H9 (cell line): ENCODE results near the gene KRT25. TPM values are rescaled to one million over a fixed set of nuclear protein-coding genes. Genes with fewer than 3 reads are reported as not detected.

ENCODE experiments used
- DNase-seq: peaks from one replicate; pipeline ENCODE4 v3.0.0-alpha.2; 2017
- H2AFZ ChIP-seq: one replicate; pipeline ENCODE4 v1.6.1; 2013; ENCODE audit warnings: mild to moderate bottlenecking, low read length, control low read depth, moderate library complexity
- H2AK5ac ChIP-seq: 2 replicates; pipeline ENCODE4 v1.6.1; 2013; ENCODE audit warnings: low read length, control low read depth, mixed read lengths; ENCODE audit not compliant: insufficient read length
- H2BK120ac ChIP-seq: one replicate; pipeline ENCODE4 v1.6.1; 2013; ENCODE audit warnings: low read depth, mild to moderate bottlenecking, low read length, control low read depth, inconsistent platforms; ENCODE audit not compliant: poor library complexity, severe bottlenecking
- H2BK12ac ChIP-seq: 2 replicates; pipeline ENCODE4 v1.6.1; 2013; ENCODE audit warnings: low read length, control low read depth, mixed read lengths, low read depth; ENCODE audit not compliant: insufficient read length
- H2BK15ac ChIP-seq: 2 replicates; pipeline ENCODE4 v1.6.1; 2013; ENCODE audit warnings: low read depth, low read length, control low read depth
- H2BK20ac ChIP-seq: one replicate; pipeline ENCODE4 v1.6.1; 2013; ENCODE audit warnings: low read depth, mild to moderate bottlenecking, low read length, control low read depth, inconsistent platforms; ENCODE audit not compliant: poor library complexity, severe bottlenecking
- H2BK5ac ChIP-seq: 2 replicates; pipeline ENCODE4 v1.6.1; 2013; ENCODE audit warnings: low read length, control low read depth, mixed read lengths; ENCODE audit not compliant: insufficient read length
- H3K14ac ChIP-seq: 2 replicates; pipeline ENCODE4 v1.6.1; 2013; ENCODE audit warnings: low read length, control low read depth; ENCODE audit not compliant: insufficient read depth
- H3K18ac ChIP-seq: 2 replicates; pipeline ENCODE4 v1.6.1; 2013; ENCODE audit warnings: low read depth, mild to moderate bottlenecking, mixed read lengths, low read length, control low read depth; ENCODE audit not compliant: insufficient read length
- H3K23ac ChIP-seq: 2 replicates; pipeline ENCODE4 v1.6.1; 2013; ENCODE audit warnings: low read length, control low read depth, mixed read lengths, low read depth; ENCODE audit not compliant: insufficient read length
- H3K23me2 ChIP-seq: 2 replicates; pipeline ENCODE4 v1.6.1; 2013; ENCODE audit warnings: low read depth, mild to moderate bottlenecking, mixed read lengths, low read length, control low read depth; ENCODE audit not compliant: insufficient read length, poor library complexity, severe bottlenecking
- H3K27ac ChIP-seq: 2 replicates; pipeline ENCODE4 v1.5.1; 2013; ENCODE audit warnings: low read length, control low read depth, mixed read lengths, low read depth; ENCODE audit not compliant: insufficient read length
- H3K27me3 ChIP-seq: 2 replicates; pipeline ENCODE4 v1.6.1; 2013; ENCODE audit warnings: low read length, control low read depth, inconsistent platforms; ENCODE audit not compliant: insufficient read depth
- H3K4ac ChIP-seq: 2 replicates; pipeline ENCODE4 v1.6.1; 2013; ENCODE audit warnings: low read depth, mild to moderate bottlenecking, control low read depth, inconsistent platforms, low read length, moderate library complexity
- H3K4me1 ChIP-seq: 2 replicates; pipeline ENCODE4 v1.6.1; 2013; ENCODE audit warnings: low read length, control low read depth, inconsistent platforms; ENCODE audit not compliant: insufficient read depth
- H3K4me2 ChIP-seq: 2 replicates; pipeline ENCODE4 v1.6.1; 2013; ENCODE audit warnings: low read length, control low read depth, mixed read lengths; ENCODE audit not compliant: insufficient read length, insufficient read depth
- H3K56ac ChIP-seq: 2 replicates; pipeline ENCODE4 v1.6.1; 2013; ENCODE audit warnings: low read depth, mild to moderate bottlenecking, mixed read lengths, low read length, control low read depth; ENCODE audit not compliant: insufficient read length
- H3K79me1 ChIP-seq: 2 replicates; pipeline ENCODE4 v1.6.1; 2013; ENCODE audit warnings: low read depth, mild to moderate bottlenecking, moderate library complexity, low read length, control low read depth, inconsistent platforms; ENCODE audit not compliant: insufficient read depth, poor library complexity, severe bottlenecking
- H3K79me2 ChIP-seq: 2 replicates; pipeline ENCODE4 v1.6.1; 2013; ENCODE audit warnings: low read length, control low read depth, inconsistent platforms; ENCODE audit not compliant: insufficient read depth
- H3K9ac ChIP-seq: 2 replicates; pipeline ENCODE4 v1.6.1; 2013; ENCODE audit warnings: low read length, control low read depth, mixed read lengths; ENCODE audit not compliant: insufficient read length; ENCODE audit errors: extremely low read depth
- H3K9me3 ChIP-seq: one replicate; pipeline ENCODE4 v1.6.1; 2013; ENCODE audit warnings: low read depth, low read length, inconsistent platforms; ENCODE audit not compliant: control insufficient read depth
- H3T11ph ChIP-seq: one replicate; pipeline ENCODE4 v1.6.1; 2013; ENCODE audit warnings: mild to moderate bottlenecking, low read length, control low read depth, inconsistent platforms
- H4K20me1 ChIP-seq: one replicate; pipeline ENCODE4 v1.6.1; 2013; ENCODE audit not compliant: control insufficient read depth, insufficient read length, insufficient read depth
- H4K5ac ChIP-seq: 2 replicates; pipeline ENCODE4 v1.6.1; 2013; ENCODE audit warnings: low read depth, mild to moderate bottlenecking, mixed read lengths, low read length, control low read depth; ENCODE audit not compliant: insufficient read length
- H4K8ac ChIP-seq: replicated peaks from 2 replicates; pipeline ENCODE4 v1.6.1; 2013; ENCODE audit warnings: low read length, control low read depth, mixed read lengths, low read depth; ENCODE audit not compliant: insufficient read length
- H4K91ac ChIP-seq: 2 replicates; pipeline ENCODE4 v1.6.1; 2013; ENCODE audit warnings: low read depth, mild to moderate bottlenecking, moderate library complexity, mixed read lengths, low read length, control low read depth; ENCODE audit not compliant: insufficient read length
- H3K27ac Mint-ChIP-seq, 3 experiments: 2 replicates in 2 of 3; 3 replicates in 1 of 3; pipeline ENCODE4 v1.8.0; 2020 to 2021; ENCODE audit warnings: mixed read lengths in 3 of 3, mild to moderate bottlenecking in 1 of 3, moderate library complexity in 1 of 3
- H3K27me3 Mint-ChIP-seq: 2 replicates; pipeline ENCODE4 v1.8.0; 2021; ENCODE audit warnings: low read depth, mild to moderate bottlenecking, moderate library complexity, mixed read lengths
- H3K36me3 Mint-ChIP-seq, 3 experiments: 2 replicates in 2 of 3; 3 replicates in 1 of 3; pipeline ENCODE4 v1.8.0; 2020 to 2021; ENCODE audit warnings: low read depth in 3 of 3, mixed read lengths in 3 of 3; ENCODE audit not compliant: insufficient read depth in 1 of 3
- H3K4me1 Mint-ChIP-seq, 2 experiments: 2 replicates each; pipeline ENCODE4 v1.8.0; 2020; ENCODE audit warnings: mixed read lengths in 2 of 2
- H3K4me3 Mint-ChIP-seq, 2 experiments: 2 replicates in 1 of 2; 3 replicates in 1 of 2; pipeline ENCODE4 v1.8.0; 2020 to 2021; ENCODE audit warnings: mild to moderate bottlenecking in 2 of 2, mixed read lengths in 2 of 2, moderate library complexity in 1 of 2
- H3K9me3 Mint-ChIP-seq, 2 experiments: 2 replicates in 1 of 2; 3 replicates in 1 of 2; pipeline ENCODE4 v1.8.0; 2020; ENCODE audit warnings: mild to moderate bottlenecking in 2 of 2, mixed read lengths in 2 of 2, moderate library complexity in 1 of 2
- WGBS: extraction: QIAGEN DNeasy Blood & Tissue Kit; methylation state at CpG from one replicate; pipeline ENCODE4 v1.1.7; 2013; ENCODE audit warnings: missing lambda C conversion rate, low lambda C conversion rate, mixed read lengths; ENCODE audit not compliant: insufficient read length; ENCODE audit errors: extremely low coverage; 5-methylcytosine and 5-hydroxymethylcytosine counted together
- total RNA-seq: library from RNA; stranded (reverse); gene quantifications from 2 replicates; pipeline ENCODE4 v1.2.1, GENCODE V29; 2021
- TF ChIP-seq, protein P1 (sequence below): fragments of 200-600 bp; sonication (generic); conservative IDR thresholded peaks from 3 replicates; pipeline ENCODE4 v1.8.0; 2021; ENCODE audit warnings: antibody characterized with exemption, mild to moderate bottlenecking

Gene KRT25
- total RNA-seq, 1 experiment from 2014 or later, result not detected

DNA sequence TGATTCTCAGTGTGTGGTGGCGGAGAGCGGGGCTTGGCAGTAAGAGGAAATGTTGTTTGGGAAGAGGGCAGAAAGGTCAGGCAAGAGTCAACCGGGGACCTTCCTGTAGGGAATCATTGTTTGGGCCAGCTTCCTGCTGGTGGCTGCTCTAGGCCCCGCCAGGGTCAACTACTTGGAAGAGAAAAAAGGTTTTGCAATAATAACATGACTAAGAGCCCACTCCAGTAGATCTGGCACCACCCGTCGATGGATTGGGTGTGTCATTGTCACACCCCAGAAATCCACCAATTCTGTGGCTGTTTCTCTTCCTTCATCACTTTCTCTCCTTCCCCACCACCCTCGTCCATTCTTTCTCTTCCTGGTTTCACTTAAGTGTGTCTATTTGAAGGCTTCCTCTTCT, 47.4 kb downstream of the KRT25 start:
- Histone ChIP-seq H3K23me2 (no peaks in the 10 kb centered on the region), H4K91ac (no peak overlapping the region), H2AK5ac (no peak overlapping the region), H2BK5ac (no peak overlapping the region), H3K23ac (no peak overlapping the region), H3K27ac (no peak overlapping the region), H4K8ac (no peak overlapping the region), H3K27me3 (no peaks in the 10 kb centered on the region), H3K79me1 (no peaks in the 10 kb centered on the region), H3K18ac (no peak overlapping the region), H3K4me1 (no peaks in the 10 kb centered on the region), H2BK12ac (no peak overlapping the region), H3K14ac (no peak overlapping the region), H3K79me2 (no peaks in the 10 kb centered on the region), H2BK15ac (no peak overlapping the region), H2BK120ac (no peak overlapping the region), H4K20me1 (no peaks in the 10 kb centered on the region), H2AFZ (no peak overlapping the region), H2BK20ac (no peak overlapping the region), H3K4ac (no peak overlapping the region), H3K9ac (no peak overlapping the region), H3K9me3 (no peaks in the 10 kb centered on the region), H4K5ac (no peak overlapping the region), H3K56ac (no peak overlapping the region), H3K4me2 (no peak overlapping the region), H3T11ph (no peak overlapping the region)
- no CpG with 5 or more reads among the region's 7 CpGs for WGBS
- Mint-ChIP-seq H3K9me3 (no peaks in the 10 kb centered on the region), H3K4me1 (no peaks in the 10 kb centered on the region), H3K36me3 (no peaks in the 10 kb centered on the region), H3K4me3 (no peak overlapping the region), H3K27me3 (peaks cover 3% of the 10 kb centered on the region), H3K27ac (no peak overlapping the region)
- no peak for DNase-seq
- TF ChIP-seq, protein P1, sequence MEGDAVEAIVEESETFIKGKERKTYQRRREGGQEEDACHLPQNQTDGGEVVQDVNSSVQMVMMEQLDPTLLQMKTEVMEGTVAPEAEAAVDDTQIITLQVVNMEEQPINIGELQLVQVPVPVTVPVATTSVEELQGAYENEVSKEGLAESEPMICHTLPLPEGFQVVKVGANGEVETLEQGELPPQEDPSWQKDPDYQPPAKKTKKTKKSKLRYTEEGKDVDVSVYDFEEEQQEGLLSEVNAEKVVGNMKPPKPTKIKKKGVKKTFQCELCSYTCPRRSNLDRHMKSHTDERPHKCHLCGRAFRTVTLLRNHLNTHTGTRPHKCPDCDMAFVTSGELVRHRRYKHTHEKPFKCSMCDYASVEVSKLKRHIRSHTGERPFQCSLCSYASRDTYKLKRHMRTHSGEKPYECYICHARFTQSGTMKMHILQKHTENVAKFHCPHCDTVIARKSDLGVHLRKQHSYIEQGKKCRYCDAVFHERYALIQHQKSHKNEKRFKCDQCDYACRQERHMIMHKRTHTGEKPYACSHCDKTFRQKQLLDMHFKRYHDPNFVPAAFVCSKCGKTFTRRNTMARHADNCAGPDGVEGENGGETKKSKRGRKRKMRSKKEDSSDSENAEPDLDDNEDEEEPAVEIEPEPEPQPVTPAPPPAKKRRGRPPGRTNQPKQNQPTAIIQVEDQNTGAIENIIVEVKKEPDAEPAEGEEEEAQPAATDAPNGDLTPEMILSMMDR, result no peak
